Smooth muscle cell (in vitro differentiated cells): ENCODE results near the gene CYREN. TPM values are rescaled to one million over a fixed set of nuclear protein-coding genes. Genes with fewer than 3 reads are reported as not detected.

Source experiments
- DNase-seq: peaks from one replicate; lab custom pipeline; 2025; ENCODE audit not compliant: unreplicated experiment; lab: John Stamatoyannopoulos, UW
- H2AFZ ChIP-seq: fragments of 200-600 bp; sonication (generic); 2 replicates; pipeline ENCODE4 v1.6.0; 2016; ENCODE audit warnings: antibody characterized with exemption, low read depth, mild to moderate bottlenecking
- H3F3A ChIP-seq: fragments of 200-600 bp; sonication (generic); 2 replicates; pipeline ENCODE4 v1.6.0; 2017; ENCODE audit warnings: antibody characterized with exemption, low read depth
- H3K27ac ChIP-seq: fragments of 200-600 bp; sonication (generic); 2 replicates; pipeline ENCODE4 v1.5.1; 2016; ENCODE audit warnings: low read depth, mild to moderate bottlenecking
- H3K27me3 ChIP-seq: fragments of 200-600 bp; sonication (generic); 2 replicates; pipeline ENCODE4 v1.6.1; 2016; ENCODE audit warnings: low read depth, mild to moderate bottlenecking
- H3K36me3 ChIP-seq: fragments of 200-600 bp; sonication (generic); 2 replicates; pipeline ENCODE4 v1.5.1; 2016; ENCODE audit warnings: low read depth
- H3K4me1 ChIP-seq: fragments of 200-600 bp; sonication (generic); 2 replicates; pipeline ENCODE4 v1.5.1; 2016; ENCODE audit warnings: low read depth
- H3K4me2 ChIP-seq: fragments of 200-600 bp; sonication (generic); 2 replicates; pipeline ENCODE4 v1.6.0; 2016; ENCODE audit warnings: mild to moderate bottlenecking
- H3K4me3 ChIP-seq: fragments of 200-600 bp; sonication (generic); 2 replicates; pipeline ENCODE4 v1.5.1; 2016; ENCODE audit warnings: mild to moderate bottlenecking
- H3K79me2 ChIP-seq: fragments of 200-600 bp; sonication (generic); 2 replicates; pipeline ENCODE4 v1.6.0; 2016; ENCODE audit warnings: low read depth, mild to moderate bottlenecking
- H3K9ac ChIP-seq: fragments of 200-600 bp; sonication (generic); 2 replicates; pipeline ENCODE4 v1.6.0; 2016; ENCODE audit warnings: low read depth
- H3K9me3 ChIP-seq: fragments of 200-600 bp; sonication (generic); replicated peaks from 2 replicates; pipeline ENCODE4 v1.5.1; 2016; ENCODE audit warnings: low read depth
- H4K20me1 ChIP-seq: fragments of 200-600 bp; sonication (generic); 2 replicates; pipeline ENCODE4 v1.6.0; 2016; ENCODE audit warnings: low read depth
- CTCF ChIP-seq: fragments of 200-600 bp; sonication (generic); IDR thresholded peaks from 2 replicates; pipeline ENCODE4 v1.5.1; 2017; ENCODE audit warnings: borderline replicate concordance, mild to moderate bottlenecking, antibody characterized with exemption; ENCODE audit not compliant: insufficient read depth, poor library complexity, severe bottlenecking
- WGBS: methylation state at CpG from one replicate; pipeline ENCODE4 v1.1.7; 2016; ENCODE audit warnings: low lambda C conversion rate; 5-methylcytosine and 5-hydroxymethylcytosine counted together
- polyA plus RNA-seq: library from polyadenylated mRNA; unstranded; fragments of >200 nt; fragmentation: Nextera tagmentation; extraction: Ambion mirVana; gene quantifications from 2 replicates; pipeline ENCODE4 v1.2.1, GENCODE V29; 2016
- total RNA-seq: library from RNA; depleted of rRNA; stranded (reverse); fragments of >200 nt; gene quantifications from 2 replicates; pipeline ENCODE4 v1.2.3, GENCODE V29; 2014

Gene CYREN
- total and polyA plus RNA-seq, 2 experiments from 2014 or later, result 33.4 to 38.2 TPM

- Histone ChIP-seq H3K9ac (no peak overlapping the region), H3K27ac (no peak overlapping the region), H3K4me1 (no peaks in the 10 kb centered on the region), H3K4me2 (no peak overlapping the region), H3F3A (no peaks in the 10 kb centered on the region), H3K36me3 (peaks cover 21% of the 10 kb centered on the region), H3K27me3 (no peaks in the 10 kb centered on the region), H3K9me3 (peaks cover 15% of the 10 kb centered on the region), H2AFZ (no peak overlapping the region), H3K79me2 (no peaks in the 10 kb centered on the region), H4K20me1 (no peaks in the 10 kb centered on the region), H3K4me3 (no peak overlapping the region)
- no peak for TF ChIP-seq CTCF
- no peak for DNase-seq
- 93% methylated on average over 3 of the region's 3 CpGs for WGBS
Measured at GRCh38 chr7:135186261-135186540, 15.7 kb upstream of the CYREN start.

- TF ChIP-seq CTCF, result no peak
- Histone ChIP-seq H3K79me2 (no peaks in the 10 kb centered on the region), H4K20me1 (no peaks in the 10 kb centered on the region), H3K4me3 (no peak overlapping the region), H3K9me3 (peaks cover 20% of the 10 kb centered on the region), H3K4me2 (no peak overlapping the region), H2AFZ (no peak overlapping the region), H3K27ac (no peak overlapping the region), H3F3A (no peaks in the 10 kb centered on the region), H3K4me1 (no peaks in the 10 kb centered on the region), H3K36me3 (peaks cover 26% of the 10 kb centered on the region), H3K27me3 (no peaks in the 10 kb centered on the region), H3K9ac (no peak overlapping the region)
- WGBS, result 98% methylated on average over 7 of the region's 7 CpGs
- no peak for DNase-seq
Measured at GRCh38 chr7:135185471-135186260, 15.2 kb upstream of the CYREN start.

- H3K4me3 ChIP-seq, result no peak overlapping the region
- H3K27me3 ChIP-seq, result no peaks in the 10 kb centered on the region
- WGBS, result 98% methylated on average over 5 of the region's 5 CpGs
- no peak overlapping the region for H3K27ac ChIP-seq
- no peak overlapping the region for H3K9ac ChIP-seq
- H3K4me1 ChIP-seq, result no peaks in the 10 kb centered on the region
- H3K36me3 ChIP-seq, result peaks cover 33% of the 10 kb centered on the region
- H3K79me2 ChIP-seq, result no peaks in the 10 kb centered on the region
- no peaks in the 10 kb centered on the region for H4K20me1 ChIP-seq
- H3F3A ChIP-seq, result no peaks in the 10 kb centered on the region
- no peak overlapping the region for H3K4me2 ChIP-seq
- DNase-seq, result no peak
- no peak for TF ChIP-seq CTCF
- no peak overlapping the region for H2AFZ ChIP-seq
- H3K9me3 ChIP-seq, result peaks cover 24% of the 10 kb centered on the region
Measured at GRCh38 chr7:135184254-135184841, 13.8 kb upstream of the CYREN start.

- Histone ChIP-seq H3K4me3 (no peak overlapping the region), H3K36me3 (peaks cover 33% of the 10 kb centered on the region), H3K4me2 (no peak overlapping the region), H2AFZ (no peak overlapping the region), H3K9ac (no peak overlapping the region), H3K27me3 (no peaks in the 10 kb centered on the region), H3K4me1 (no peaks in the 10 kb centered on the region), H3K27ac (no peak overlapping the region), H3K79me2 (no peaks in the 10 kb centered on the region), H3F3A (no peaks in the 10 kb centered on the region), H3K9me3 (peaks cover 24% of the 10 kb centered on the region), H4K20me1 (no peaks in the 10 kb centered on the region)
- DNase-seq, result no peak
- no peak for TF ChIP-seq CTCF
- WGBS, result 93% methylated on average over 7 of the region's 7 CpGs
Measured at GRCh38 chr7:135183478-135183877, 13.0 kb upstream of the CYREN start.
